ENCODE measurements around the gene TTC23.

The TTC23 gene

DNA sequence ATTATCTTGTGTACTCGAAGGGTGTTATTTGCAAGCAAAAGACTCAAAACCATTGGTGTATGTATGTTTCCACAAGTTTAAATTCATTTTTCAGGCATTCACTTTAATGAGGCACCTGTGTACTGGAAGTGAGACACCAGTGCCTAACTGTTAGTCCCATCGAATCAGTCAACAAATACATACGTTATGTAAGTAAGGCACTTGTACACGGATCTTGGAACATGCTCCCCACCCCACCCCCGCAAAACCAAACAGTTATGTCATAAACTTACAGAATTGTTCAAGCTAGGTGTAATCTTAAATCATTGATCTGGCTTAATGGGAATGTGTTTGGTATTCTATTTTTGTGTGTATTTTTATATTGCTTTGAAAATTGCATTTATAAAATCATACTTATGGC lies 19.1 kb upstream of the TTC23 start:
- no peaks in the 10 kb centered on the region for H3K9me3 ChIP-seq (ENCODE audit: control insufficient read depth, low read length)
- no peak overlapping the region for H3K9ac ChIP-seq (ENCODE audit: low read length)
- H3K4me3 ChIP-seq (ENCODE audit: low read length): no peak overlapping the region
- H3K36me3 ChIP-seq (ENCODE audit: control insufficient read depth, insufficient read depth, low read length): no peaks in the 10 kb centered on the region
- no peaks in the 10 kb centered on the region for H3K4me1 ChIP-seq (ENCODE audit: control insufficient read depth, insufficient read depth, low read length)
- H3K27me3 ChIP-seq (ENCODE audit: control insufficient read depth, insufficient read depth, low read length): no peaks in the 10 kb centered on the region

DNA sequence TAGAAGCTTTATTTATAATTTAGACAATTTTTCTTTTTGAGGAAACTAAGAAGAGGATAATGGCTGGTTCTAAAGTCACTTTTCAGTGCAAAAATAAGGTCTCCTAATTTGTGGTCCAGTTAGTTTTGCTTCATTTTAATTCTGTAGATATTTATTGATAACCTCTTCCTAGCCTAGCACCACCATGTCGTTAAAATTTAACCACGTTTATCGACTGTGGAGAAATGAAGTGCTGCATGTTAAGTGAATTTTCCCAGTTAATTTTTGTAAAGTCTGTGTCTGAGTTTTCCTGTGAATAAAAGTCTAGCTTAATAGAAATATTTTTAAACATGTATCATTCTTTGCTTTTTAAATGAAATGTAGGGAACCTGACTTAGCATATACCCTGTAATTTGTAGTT lies 18.6 kb upstream of the TTC23 start:
- Histone ChIP-seq H3K36me3 (ENCODE audit: control insufficient read depth, insufficient read depth, low read length) (no peaks in the 10 kb centered on the region), H3K9ac (ENCODE audit: low read length) (no peak overlapping the region), H3K4me1 (ENCODE audit: control insufficient read depth, insufficient read depth, low read length) (no peaks in the 10 kb centered on the region), H3K4me3 (ENCODE audit: low read length) (no peak overlapping the region), H3K9me3 (ENCODE audit: control insufficient read depth, low read length) (no peaks in the 10 kb centered on the region), H3K27me3 (ENCODE audit: control insufficient read depth, insufficient read depth, low read length) (no peaks in the 10 kb centered on the region)

DNA sequence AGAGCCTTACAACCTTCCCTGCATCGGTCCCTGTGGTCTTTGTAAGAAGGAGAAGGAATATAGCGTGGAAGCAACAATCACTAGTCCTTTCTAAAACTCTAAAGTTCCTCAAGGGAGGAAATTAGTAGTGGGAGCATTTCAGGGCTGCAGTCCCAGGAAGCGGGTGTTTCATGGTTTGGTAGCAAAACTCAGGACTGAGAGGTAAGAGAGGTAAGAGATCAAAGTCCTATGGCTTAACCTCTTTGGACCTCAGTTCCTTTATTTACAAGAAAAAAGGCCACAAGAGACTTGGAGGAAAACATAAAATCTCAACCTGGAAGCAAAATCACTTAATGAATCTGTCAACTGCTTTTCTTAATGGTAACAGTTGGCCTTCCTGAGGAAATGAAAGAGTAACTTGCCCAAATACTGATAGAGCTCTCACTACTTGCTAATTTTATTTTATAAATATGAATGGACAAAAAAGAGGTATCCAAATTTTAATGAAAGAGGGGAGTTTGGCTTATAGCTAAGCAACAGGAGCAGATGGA lies 16.2 kb upstream of the TTC23 start:
- Histone ChIP-seq H3K4me3 (ENCODE audit: low read length) (no peak overlapping the region), H3K4me1 (ENCODE audit: control insufficient read depth, insufficient read depth, low read length) (no peaks in the 10 kb centered on the region), H3K9ac (ENCODE audit: low read length) (no peak overlapping the region), H3K27me3 (ENCODE audit: control insufficient read depth, insufficient read depth, low read length) (no peaks in the 10 kb centered on the region), H3K36me3 (ENCODE audit: control insufficient read depth, insufficient read depth, low read length) (no peaks in the 10 kb centered on the region), H3K9me3 (ENCODE audit: control insufficient read depth, low read length) (no peaks in the 10 kb centered on the region)

DNA sequence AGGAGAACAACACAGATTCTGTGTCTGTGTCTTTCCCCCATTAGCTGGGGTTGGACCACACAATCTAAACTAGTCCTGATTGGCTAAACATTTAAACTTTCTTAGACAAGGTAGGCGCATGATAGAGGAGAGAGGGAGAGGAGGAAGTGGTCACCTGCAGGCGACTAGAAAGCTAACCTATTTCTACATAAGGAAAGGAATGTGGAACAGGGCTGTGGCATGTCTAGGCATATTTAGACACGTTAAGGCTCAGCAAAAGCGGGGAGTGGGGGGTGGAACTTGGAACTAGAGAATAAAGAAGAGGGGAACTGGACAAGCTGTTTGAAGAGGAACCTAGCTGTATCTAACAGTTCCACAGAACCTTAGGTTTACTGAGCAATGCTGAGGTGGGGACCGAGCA lies 14.7 kb upstream of the TTC23 start:
- Histone ChIP-seq H3K36me3 (ENCODE audit: control insufficient read depth, insufficient read depth, low read length) (no peaks in the 10 kb centered on the region), H3K27me3 (ENCODE audit: control insufficient read depth, insufficient read depth, low read length) (no peaks in the 10 kb centered on the region), H3K4me3 (ENCODE audit: low read length) (no peak overlapping the region), H3K9me3 (ENCODE audit: control insufficient read depth, low read length) (no peaks in the 10 kb centered on the region), H3K4me1 (ENCODE audit: control insufficient read depth, insufficient read depth, low read length) (no peaks in the 10 kb centered on the region), H3K9ac (ENCODE audit: low read length) (no peak overlapping the region)

DNA sequence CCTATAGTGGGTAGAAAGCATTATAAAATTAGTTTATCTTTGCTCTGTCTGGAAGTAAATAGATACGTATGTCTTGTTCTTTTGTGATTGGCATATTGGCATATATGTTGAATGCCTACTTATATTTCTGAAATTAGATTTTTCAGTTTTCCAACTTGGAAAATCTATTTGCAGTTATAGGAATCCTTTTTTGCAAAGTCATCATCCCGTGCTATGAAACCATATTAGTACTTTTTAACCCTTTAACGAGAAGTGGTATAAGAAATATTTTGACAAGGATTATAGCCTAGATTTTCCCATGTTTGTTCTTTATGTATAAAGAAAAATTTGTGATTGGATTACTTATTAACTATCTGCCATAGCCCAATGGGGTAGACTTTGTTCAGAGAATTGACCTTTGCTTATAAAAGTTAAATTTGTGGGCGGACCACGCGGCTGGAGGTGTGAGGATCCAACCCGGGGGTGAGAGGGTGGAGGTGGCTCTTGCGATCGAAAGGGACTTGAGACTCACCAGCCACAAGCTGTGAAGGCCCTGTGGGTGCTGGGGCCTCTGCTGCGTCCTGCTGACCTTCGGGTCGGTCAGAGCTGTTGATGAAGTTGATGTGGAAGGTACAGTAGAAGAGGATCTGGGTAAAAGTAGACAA lies 7.8 kb upstream of the TTC23 start:
- H3K4me1 ChIP-seq (ENCODE audit: control insufficient read depth, insufficient read depth, low read length): peaks cover 10% of the 10 kb centered on the region

DNA sequence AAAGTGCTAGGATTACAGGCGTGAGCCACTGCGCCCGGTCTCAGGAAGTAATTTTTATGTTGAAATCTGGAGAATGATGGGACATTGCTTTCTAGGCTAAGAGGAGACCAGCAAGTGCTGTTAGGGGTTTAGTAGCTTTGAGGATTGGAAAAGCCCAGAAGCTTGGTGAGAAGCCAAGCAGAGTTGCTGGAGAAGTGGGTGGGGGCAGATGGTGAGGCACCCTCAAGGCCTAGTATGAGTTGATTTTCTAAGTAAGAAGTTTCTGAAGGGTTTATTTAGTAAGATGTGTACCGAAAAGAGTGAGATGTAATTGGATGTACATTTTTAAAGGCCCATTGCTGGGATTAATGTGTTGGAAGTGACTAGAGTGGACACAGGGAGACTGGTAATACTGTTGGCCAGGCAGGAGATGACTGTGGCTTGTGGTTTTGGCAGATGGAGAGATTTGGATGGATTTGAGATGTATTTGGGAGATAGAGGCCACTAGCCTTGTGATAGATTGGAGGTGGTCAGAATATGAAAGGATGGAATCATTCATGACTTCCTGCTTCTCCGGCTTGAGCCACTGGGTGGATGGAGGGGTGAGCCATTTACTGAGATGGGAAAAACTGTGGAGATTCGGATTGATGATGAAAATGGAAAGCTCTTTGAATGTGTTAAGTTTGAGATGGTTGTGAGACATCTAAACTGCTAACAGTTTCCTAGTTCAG lies 4.2 kb upstream of the TTC23 start:
- H3K4me1 ChIP-seq (ENCODE audit: control insufficient read depth, insufficient read depth, low read length): peaks cover 13% of the 10 kb centered on the region
- no peak overlapping the region for H3K4me3 ChIP-seq (ENCODE audit: low read length)
- no peak overlapping the region for H3K9ac ChIP-seq (ENCODE audit: low read length)
- H3K9me3 ChIP-seq (ENCODE audit: control insufficient read depth, low read length): no peaks in the 10 kb centered on the region
- H3K27me3 ChIP-seq (ENCODE audit: control insufficient read depth, insufficient read depth, low read length): no peaks in the 10 kb centered on the region
- no peaks in the 10 kb centered on the region for H3K36me3 ChIP-seq (ENCODE audit: control insufficient read depth, insufficient read depth, low read length)

More for the DNA sequence above, 7.8 kb upstream of the TTC23 start:
- H3K27me3 ChIP-seq (ENCODE audit: control insufficient read depth, insufficient read depth, low read length): no peaks in the 10 kb centered on the region
- no peak overlapping the region for H3K9ac ChIP-seq (ENCODE audit: low read length)
- no peaks in the 10 kb centered on the region for H3K9me3 ChIP-seq (ENCODE audit: control insufficient read depth, low read length)
- H3K36me3 ChIP-seq (ENCODE audit: control insufficient read depth, insufficient read depth, low read length): no peaks in the 10 kb centered on the region
- no peak overlapping the region for H3K4me3 ChIP-seq (ENCODE audit: low read length)

DNA sequence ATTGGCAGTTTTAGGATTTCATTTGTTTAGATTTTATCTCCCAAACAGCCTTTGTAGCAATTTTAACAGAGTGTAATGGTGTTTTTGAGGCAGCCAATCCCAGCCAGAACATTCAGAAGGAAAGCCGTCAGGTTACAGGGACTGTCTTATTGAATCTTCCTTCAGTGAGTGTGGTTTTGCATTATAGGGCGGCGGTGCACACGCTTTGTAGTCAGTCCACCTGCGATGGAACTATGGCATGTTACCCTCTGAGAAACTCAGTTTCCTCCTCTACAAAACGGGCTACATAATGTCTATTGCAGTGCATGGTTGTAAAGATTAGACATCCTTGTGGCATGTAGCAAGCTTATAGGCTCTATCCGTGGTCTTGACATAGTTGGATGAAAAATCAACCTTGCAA lies 2.9 kb upstream of the TTC23 start:
- Histone ChIP-seq H3K9me3 (ENCODE audit: control insufficient read depth, low read length) (no peaks in the 10 kb centered on the region), H3K27me3 (ENCODE audit: control insufficient read depth, insufficient read depth, low read length) (no peaks in the 10 kb centered on the region), H3K36me3 (ENCODE audit: control insufficient read depth, insufficient read depth, low read length) (no peaks in the 10 kb centered on the region), H3K4me3 (ENCODE audit: low read length) (peak overlapping the region; percentile 99), H3K9ac (ENCODE audit: low read length) (peak overlapping the region; percentile 90), H3K4me1 (ENCODE audit: control insufficient read depth, insufficient read depth, low read length) (peaks cover 20% of the 10 kb centered on the region)

DNA sequence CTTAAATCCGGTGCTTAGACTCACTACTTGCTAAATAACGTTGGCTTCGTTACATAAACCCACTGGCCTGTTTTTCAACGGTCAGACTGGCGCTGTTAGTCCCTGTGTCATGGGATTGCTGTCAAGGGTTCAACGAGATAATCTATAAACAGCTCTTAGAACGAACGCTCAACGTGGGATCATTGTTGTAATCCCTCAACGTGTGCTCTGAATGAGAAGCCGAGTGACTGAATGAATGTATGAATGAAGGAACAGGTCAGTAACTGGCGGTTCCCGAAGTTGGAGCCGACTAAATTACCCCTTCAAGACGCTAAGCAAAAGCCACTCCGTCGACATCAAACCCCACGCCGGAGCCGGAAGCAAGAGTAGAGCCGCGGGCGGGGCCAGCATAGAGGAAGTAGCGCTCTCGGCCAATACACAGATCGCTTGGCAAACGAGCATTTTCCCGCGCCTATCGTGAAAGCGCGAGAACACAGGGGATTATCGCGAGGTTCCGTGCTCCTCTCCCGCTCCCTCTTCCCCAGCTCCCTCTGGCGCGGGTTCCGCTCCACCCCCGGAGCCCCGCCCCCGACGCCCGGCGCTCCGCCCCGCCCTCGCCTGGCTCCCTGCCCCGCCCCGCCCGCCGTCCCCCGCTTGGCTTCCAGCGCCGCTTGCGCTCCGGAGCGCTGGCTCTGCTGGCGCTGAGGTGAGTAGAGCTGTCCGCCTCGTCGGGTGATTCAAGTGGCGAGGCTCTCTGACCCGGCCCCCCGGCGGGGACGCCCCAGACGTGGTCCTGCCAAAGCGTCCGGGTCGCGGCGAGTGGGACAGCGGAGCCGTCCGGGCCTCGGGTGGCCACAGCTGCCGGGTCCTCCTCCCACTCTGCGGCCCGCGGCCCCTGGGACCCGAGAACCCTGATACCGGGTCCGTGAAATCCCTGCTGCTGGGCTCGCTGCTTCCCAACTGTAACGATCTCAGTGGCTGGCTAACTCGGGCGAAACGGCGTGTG lies 1.8 kb upstream of the TTC23 start, which contains the start of gene LRRC28:
TSS of gene LRRC28 (plus strand) at position 625 of the 985 bp plus-strand sequence. CDS start 4,477 bp downstream, outside the sequence.
- H3K9ac ChIP-seq (ENCODE audit: low read length): peak within 1 kb of the TSS; percentile 90
- H3K4me3 ChIP-seq (ENCODE audit: low read length): peak within 1 kb of the TSS; percentile 99
- H3K27me3 ChIP-seq (ENCODE audit: control insufficient read depth, insufficient read depth, low read length): no peaks in the 10 kb centered on the region
- no peaks in the 10 kb centered on the region for H3K9me3 ChIP-seq (ENCODE audit: control insufficient read depth, low read length)
- H3K4me1 ChIP-seq (ENCODE audit: control insufficient read depth, insufficient read depth, low read length): peaks cover 20% of the 10 kb centered on the region
- no peaks in the 10 kb centered on the region for H3K36me3 ChIP-seq (ENCODE audit: control insufficient read depth, insufficient read depth, low read length)

DNA sequence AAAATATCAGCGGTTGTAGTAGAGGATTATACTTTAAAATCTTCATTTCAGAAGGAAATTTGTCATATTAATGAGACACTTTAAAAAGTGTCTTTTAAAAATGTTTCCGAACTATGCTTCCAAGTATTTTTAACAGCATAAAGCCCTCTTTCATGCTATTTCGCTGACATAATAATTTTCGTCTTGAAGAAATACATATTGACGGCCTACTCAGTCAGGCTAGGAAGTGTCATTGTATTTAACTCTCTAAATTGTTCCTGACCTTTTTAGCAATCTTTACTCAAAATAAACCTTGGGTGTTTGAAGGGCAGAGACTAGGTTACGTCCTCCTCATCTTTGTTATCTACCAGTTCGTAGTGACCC lies 1.1 kb upstream of the TTC23 start:
- Histone ChIP-seq H3K9me3 (ENCODE audit: control insufficient read depth, low read length) (no peaks in the 10 kb centered on the region), H3K27me3 (ENCODE audit: control insufficient read depth, insufficient read depth, low read length) (no peaks in the 10 kb centered on the region), H3K4me1 (ENCODE audit: control insufficient read depth, insufficient read depth, low read length) (peaks cover 20% of the 10 kb centered on the region), H3K36me3 (ENCODE audit: control insufficient read depth, insufficient read depth, low read length) (no peaks in the 10 kb centered on the region), H3K9ac (ENCODE audit: low read length) (peak overlapping the region; percentile 80), H3K4me3 (ENCODE audit: low read length) (peak overlapping the region; percentile 64)

DNA sequence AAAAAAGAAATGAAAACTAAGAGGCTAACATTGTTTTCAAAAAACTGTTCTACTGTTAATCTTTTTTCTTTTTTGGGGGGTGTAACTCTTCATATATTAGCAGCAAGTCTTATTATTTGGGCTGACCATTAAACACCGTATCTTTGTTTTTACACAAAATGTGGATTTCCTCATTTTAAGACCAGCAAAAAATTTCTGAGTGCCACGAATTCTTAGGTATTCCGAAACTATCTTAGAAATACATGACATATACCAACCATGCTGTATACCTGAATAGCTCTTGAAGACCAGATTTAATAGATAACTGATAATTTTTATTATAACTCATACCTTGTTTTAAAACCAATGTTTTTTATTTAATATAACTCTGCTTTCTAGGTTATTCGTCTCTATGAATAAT lies 620 bp upstream of the TTC23 start:
- H3K4me3 ChIP-seq (ENCODE audit: low read length): peak overlapping the region; percentile 64
- peak overlapping the region; percentile 80 for H3K9ac ChIP-seq (ENCODE audit: low read length)

DNA sequence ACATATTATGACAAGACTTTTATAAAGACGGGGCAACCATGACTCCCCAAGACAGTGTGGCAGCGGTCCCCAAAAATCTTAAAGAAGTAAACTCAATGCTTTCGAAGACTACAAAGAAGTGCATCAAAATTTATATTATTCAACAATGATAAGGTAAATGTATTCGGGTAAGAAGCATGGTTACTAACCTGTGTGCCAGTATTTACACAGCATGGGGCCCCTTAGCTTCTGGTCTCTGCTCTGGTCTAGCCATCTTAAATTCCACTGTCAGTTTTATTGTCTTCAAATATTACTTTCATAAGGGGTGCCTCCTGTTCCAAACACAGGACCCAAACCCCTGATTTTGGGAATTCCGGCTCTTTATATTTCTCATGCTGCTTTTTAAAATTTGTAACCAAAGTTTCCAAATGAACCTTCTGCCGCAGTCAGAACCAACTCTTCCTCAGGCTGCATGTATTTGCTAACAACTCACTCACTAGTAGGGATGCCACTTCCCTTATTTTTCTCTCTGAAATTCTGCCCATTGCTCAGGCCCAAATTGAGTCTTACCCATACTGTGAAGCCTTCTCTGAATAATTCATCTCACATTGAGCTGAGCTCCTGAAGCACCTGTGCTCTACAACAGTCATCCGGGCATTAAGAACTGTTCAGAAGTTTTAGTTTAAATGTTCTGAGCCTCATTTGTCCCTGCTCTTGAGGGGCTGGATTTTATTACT lies 1.2 kb downstream of the TTC23 start:
- Histone ChIP-seq H3K27me3 (ENCODE audit: control insufficient read depth, insufficient read depth, low read length) (no peaks in the 10 kb centered on the region), H3K9me3 (ENCODE audit: control insufficient read depth, low read length) (no peaks in the 10 kb centered on the region), H3K4me1 (ENCODE audit: control insufficient read depth, insufficient read depth, low read length) (peaks cover 12% of the 10 kb centered on the region), H3K36me3 (ENCODE audit: control insufficient read depth, insufficient read depth, low read length) (no peaks in the 10 kb centered on the region), H3K9ac (ENCODE audit: low read length) (peak overlapping the region; percentile 23), H3K4me3 (ENCODE audit: low read length) (no peak overlapping the region)

More for the DNA sequence above, 620 bp upstream of the TTC23 start:
- H3K36me3 ChIP-seq (ENCODE audit: control insufficient read depth, insufficient read depth, low read length): no peaks in the 10 kb centered on the region
- no peaks in the 10 kb centered on the region for H3K9me3 ChIP-seq (ENCODE audit: control insufficient read depth, low read length)
- H3K27me3 ChIP-seq (ENCODE audit: control insufficient read depth, insufficient read depth, low read length): no peaks in the 10 kb centered on the region
- peaks cover 20% of the 10 kb centered on the region for H3K4me1 ChIP-seq (ENCODE audit: control insufficient read depth, insufficient read depth, low read length)
